ENCODE results near the gene OTOP3. TPM values are rescaled to one million over a fixed set of nuclear protein-coding genes. Genes with fewer than 3 reads are reported as not detected.
A peak's percentile ranks its signal among the peaks of the same experiment; 100 is the strongest.
"Not testable (repeated sequence)": the region's sequence is repeated elsewhere in the genome, so short reads cannot be mapped to it uniquely, and the experiment has no call there.

The OTOP3 gene
- total and polyA plus RNA-seq, 2 experiments from 2014 or later, result not detected

GRCh38 chr17:74981979-74982662 lies 46.4 kb downstream of the OTOP3 start:
- Histone ChIP-seq H2AFZ (peak overlapping the region; percentile 98), H3K27ac (ENCODE audit: low read depth) (peak overlapping the region; percentile 85), H3F3A (replicated peaks; ENCODE audit: low read depth) (peaks cover 10% of the 10 kb centered on the region; the same call in 1 of the 2 replicates), H3K36me3 (ENCODE audit: insufficient read depth) (no peaks in the 10 kb centered on the region), H3K4me3 (peak overlapping the region; percentile 93), H3K27me3 (ENCODE audit: insufficient read depth) (peaks cover 9% of the 10 kb centered on the region), H4K20me1 (replicated peaks; ENCODE audit: insufficient read depth) (no peaks in the 10 kb centered on the region), H3K9me2 (ENCODE audit: insufficient read depth) (no peaks in the 10 kb centered on the region), H3K4me1 (ENCODE audit: insufficient read depth) (peaks cover 13% of the 10 kb centered on the region), H3K4me2 (peak overlapping the region; percentile 93), H3K79me2 (replicated peaks; ENCODE audit: insufficient read depth) (no peaks in the 10 kb centered on the region)
- Mint-ChIP-seq H3K4me1 (peaks cover 7% of the 10 kb centered on the region; the same call in 2 of the 3 replicates), H3K4me3 (peak overlapping the region; percentile 78), H3K27ac (peak overlapping the region; percentile 92), H3K36me3 (ENCODE audit: low read depth) (no peaks in the 10 kb centered on the region), H3K27me3 (ENCODE audit: insufficient read depth, low read depth, poor library complexity) (peaks cover 12% of the 10 kb centered on the region), H3K9me3 (no peaks in the 10 kb centered on the region)
- ATAC-seq (peak; percentile 95), DNase-seq (ENCODE audit: low spot score) (peak; percentile 94)
- TF ChIP-seq POLR2AphosphoS5 (IDR thresholded peaks at IDR 0.05; ENCODE audit: low read depth) (peak; percentile 99), STAT1 (IDR thresholded peaks at IDR 0.05; ENCODE audit: unreplicated experiment) (no peak), CTCF (conservative IDR thresholded peaks at IDR 0.05; ENCODE audit: low read depth in 2 of 2) (peak in 1 of 2 experiments; percentile 10; a peak in 1 of 4 replicates), CREB1 (CRISPR knock-in tag; IDR thresholded peaks at IDR 0.05; ENCODE audit: low read depth) (peak; percentile 86), ZNF331 (CRISPR knock-in tag; IDR thresholded peaks at IDR 0.05; ENCODE audit: low read depth) (no peak), ETS1 (IDR thresholded peaks at IDR 0.05) (peak; percentile 67), ZNF114 (CRISPR knock-in tag; IDR thresholded peaks at IDR 0.05) (no peak)

- not testable (repeated sequence) for H3K9me3 Mint-ChIP-seq; H3K9me2 ChIP-seq (ENCODE audit: insufficient read depth); H3K4me1 Mint-ChIP-seq; H3K36me3 ChIP-seq (ENCODE audit: insufficient read depth); H3K79me2 ChIP-seq (replicated peaks; ENCODE audit: insufficient read depth); H3K27me3 ChIP-seq (ENCODE audit: insufficient read depth); H3K36me3 Mint-ChIP-seq (ENCODE audit: low read depth); H4K20me1 ChIP-seq (replicated peaks; ENCODE audit: insufficient read depth)
- Histone ChIP-seq H3K4me3 (peak overlapping the region; percentile 93), H3K4me1 (ENCODE audit: insufficient read depth) (peaks cover 13% of the 10 kb centered on the region), H3K4me2 (peak overlapping the region; percentile 93), H3K27ac (ENCODE audit: low read depth) (peak overlapping the region; percentile 85), H3F3A (replicated peaks; ENCODE audit: low read depth) (peaks cover 10% of the 10 kb centered on the region; the same call in 1 of the 2 replicates), H2AFZ (peak overlapping the region; percentile 98)
- Mint-ChIP-seq H3K4me3 (peak overlapping the region; percentile 78), H3K27me3 (ENCODE audit: insufficient read depth, low read depth, poor library complexity) (peaks cover 14% of the 10 kb centered on the region), H3K27ac (peak overlapping the region; percentile 77; the same call in 1 of the 2 replicates)
- peak; percentile 55 for DNase-seq (ENCODE audit: low spot score)
- ATAC-seq, result peak; percentile 20
Measured at GRCh38 chr17:74982663-74983313, 47.1 kb downstream of the OTOP3 start.

Measured in GM23338 (cell line).